Heart right ventricle (tissue), 16 donors: ENCODE data around the gene SHC2. TPM values are rescaled to one million over a fixed set of nuclear protein-coding genes. Genes with fewer than 3 reads are reported as not detected.

Experiments used
- ATAC-seq, 8 donors: fragments of 200-7000 bp; cut with Tn5 transposase; one replicate each; pipeline ENCODE4 v1.9.1; 2020; ENCODE audit warnings: mild to moderate bottlenecking in 8 of 8, moderate library complexity in 8 of 8, moderate number of reproducible peaks in 1 of 8
- DNase-seq, 2 donors: peaks; one replicate each; pipeline ENCODE4 v3.0.0-alpha.2; 2020
- H3K27ac ChIP-seq, 10 donors: fragments of 200-600 bp; sonication (generic) in 2 of 10; one replicate each; pipeline versions ENCODE4 v1.5.0 to v1.8.0; 2020 to 2022; ENCODE audit warnings: mild to moderate bottlenecking in 3 of 10
- H3K27me3 ChIP-seq, 7 donors: fragments of 200-600 bp; one replicate each; pipeline ENCODE4 v1.8.0; 2021 to 2022; ENCODE audit warnings: mild to moderate bottlenecking in 2 of 7
- H3K36me3 ChIP-seq, 9 donors: fragments of 200-600 bp; sonication (generic) in 1 of 9; one replicate each; pipeline versions ENCODE4 v1.5.0 to v1.8.0; 2020 to 2022; ENCODE audit warnings: mild to moderate bottlenecking in 2 of 9
- H3K4me1 ChIP-seq, 9 donors: fragments of 200-600 bp; sonication (generic) in 1 of 9; one replicate each; pipeline versions ENCODE4 v1.5.0 to v1.8.0; 2020 to 2022; ENCODE audit warnings: mild to moderate bottlenecking in 4 of 9
- H3K4me3 ChIP-seq, 10 donors: fragments of 200-600 bp; sonication (generic) in 2 of 10; one replicate each; pipeline versions ENCODE4 v1.5.0 to v1.8.0; 2020 to 2022; ENCODE audit warnings: mild to moderate bottlenecking in 7 of 10, moderate library complexity in 2 of 10
- H3K9me3 ChIP-seq, 11 donors: fragments of 200-600 bp in 10 of 11; sonication (generic) in 2 of 11; one replicate each; pipeline versions ENCODE4 v1.5.0 to v1.8.0; 2013 to 2022; ENCODE audit warnings: mild to moderate bottlenecking in 2 of 11, control low read depth in 1 of 11, moderate library complexity in 1 of 11
- WGBS, 2 donors: extraction: QIAGEN DNeasy Blood & Tissue Kit; methylation state at CpG; one replicate each; pipeline ENCODE4 v1.1.7; 2013; ENCODE audit warnings: inconsistent platforms in 1 of 2; 5-methylcytosine and 5-hydroxymethylcytosine counted together
- intact Hi-C, 10 donors: fragments of 100-400 bp; cut with DNase I; formaldehyde crosslinking; loops; one replicate each; pipeline versions ENCODE4 v1.11.1 to v1.14.2; 2022
- polyA plus RNA-seq, 2 donors: library from polyadenylated mRNA; stranded (reverse); fragments of 200-250 nt; gene quantifications; one replicate each; pipeline ENCODE4 v1.2.3, GENCODE V29; 2013
- total RNA-seq, 10 donors: library from RNA; stranded (reverse); fragmentation: NEBNext Ultra II Directional in 3 of 10; extraction: Animal tissue kit (Norgen Biotek cat#: 25700) in 3 of 10; gene quantifications; one replicate each; pipeline versions ENCODE4 v1.2.1 to v1.2.4, GENCODE V29; 2021 to 2023
- TF ChIP-seq, protein P1 (sequence below), 9 donors: fragments of 200-600 bp; sonication (generic) in 2 of 9; IDR thresholded peaks; one replicate each; pipeline versions ENCODE4 v1.5.0 to v1.8.0; 2021 to 2022; ENCODE audit warnings: antibody characterized with exemption in 9 of 9, mild to moderate bottlenecking in 5 of 9, moderate library complexity in 1 of 9
- donor health status: Arrhythmogenic right ventricular cardiomyopathy.
- donor health status: ischemic (EF 13 %, LVEDD 7.1; RV severe dilation, severe dysfunction).
- donor health status: healthy with polysubstance abuse.
- donor health status: DM: no; HTN: yes; CAD: no.
- donor health status: DM: no; HTN: no; CAD: no.
- donor health status: ischemic (EF 25% LVEDD 6.9; RV normal size, moderate dysfunction).
- donor health status: ischemic (EF 25% LVEDD 5.7; RV mildly dilated, moderate dysfunction).
- donor health status: healthy.
- donor health status: DM: yes; HTN: yes; CAD: no.
- donor health status: Ischemic cardiomyopathy.
- donor health status: ischemic (EF 35%, LVEDD 5.7; RV mildly dilated, moderate dysfunction).
- donor health status: nonischemic (EF 11% LVEDD 7.7; RV severe dilation, severe dysfunction).
- donor health status: DM: yes; HTN: yes; CAD: no.
- donor health status: PGD.
- donor health status: ischemic (EF 29% LVEDD 5.4; RV normal size, mild dysfunction).
- donor health status: nonischemic (EF 23%, LVEDD 6.1; RV moderate dilation, normal function).

Gene SHC2
- total and polyA plus RNA-seq, 12 donors: 7.7 to 33.5 (median 12.4) TPM

DNA sequence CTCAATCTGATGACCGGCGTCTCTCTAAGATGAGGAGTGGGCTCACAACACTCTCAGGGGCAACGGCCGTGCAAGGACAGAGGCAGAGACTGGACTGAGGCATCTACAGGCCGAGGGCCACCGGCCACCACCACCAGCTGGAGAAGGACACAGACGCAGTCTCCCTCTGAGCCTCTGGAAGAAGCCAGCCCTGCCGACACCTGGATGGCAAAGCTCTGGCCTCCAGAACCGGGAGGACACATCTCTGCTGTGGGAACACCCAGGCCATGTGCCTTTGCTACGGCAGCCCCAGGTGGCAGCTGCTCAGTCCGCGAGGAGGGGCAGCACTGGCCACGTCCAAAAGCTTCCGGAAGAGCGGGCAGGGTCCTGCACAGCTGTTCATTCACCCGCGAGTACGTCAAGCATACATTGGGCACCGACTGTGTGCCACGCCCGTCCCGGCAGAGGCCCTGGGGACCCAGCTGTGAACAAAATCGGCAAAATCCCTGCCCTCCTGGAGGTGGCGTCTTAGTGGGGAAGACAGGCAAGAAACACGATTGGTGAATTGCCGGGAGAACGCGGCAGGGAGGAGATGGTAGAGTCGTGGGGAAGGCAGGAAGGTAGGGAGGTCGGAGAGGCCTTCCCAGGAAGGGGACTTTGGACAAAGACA lies 69.0 kb downstream of the SHC2 start:
- Histone ChIP-seq H3K27ac (no peak overlapping the region), H3K4me1 (no peaks in the 10 kb centered on the region), H3K27me3 (peaks cover 0 to 33% (median 10%) of the 10 kb centered on the region in 7 donors), H3K4me3 (no peak overlapping the region), H3K9me3 (peaks cover 0 to 7% (median 0%) of the 10 kb centered on the region in 11 donors), H3K36me3 (no peaks in the 10 kb centered on the region)
- WGBS, 2 donors: 85 to 86% methylated on average over 30 of the region's 30 CpGs
- intact Hi-C loops: no loop called here
- ATAC-seq (no peak), DNase-seq (no peak)
- TF ChIP-seq, protein P1, sequence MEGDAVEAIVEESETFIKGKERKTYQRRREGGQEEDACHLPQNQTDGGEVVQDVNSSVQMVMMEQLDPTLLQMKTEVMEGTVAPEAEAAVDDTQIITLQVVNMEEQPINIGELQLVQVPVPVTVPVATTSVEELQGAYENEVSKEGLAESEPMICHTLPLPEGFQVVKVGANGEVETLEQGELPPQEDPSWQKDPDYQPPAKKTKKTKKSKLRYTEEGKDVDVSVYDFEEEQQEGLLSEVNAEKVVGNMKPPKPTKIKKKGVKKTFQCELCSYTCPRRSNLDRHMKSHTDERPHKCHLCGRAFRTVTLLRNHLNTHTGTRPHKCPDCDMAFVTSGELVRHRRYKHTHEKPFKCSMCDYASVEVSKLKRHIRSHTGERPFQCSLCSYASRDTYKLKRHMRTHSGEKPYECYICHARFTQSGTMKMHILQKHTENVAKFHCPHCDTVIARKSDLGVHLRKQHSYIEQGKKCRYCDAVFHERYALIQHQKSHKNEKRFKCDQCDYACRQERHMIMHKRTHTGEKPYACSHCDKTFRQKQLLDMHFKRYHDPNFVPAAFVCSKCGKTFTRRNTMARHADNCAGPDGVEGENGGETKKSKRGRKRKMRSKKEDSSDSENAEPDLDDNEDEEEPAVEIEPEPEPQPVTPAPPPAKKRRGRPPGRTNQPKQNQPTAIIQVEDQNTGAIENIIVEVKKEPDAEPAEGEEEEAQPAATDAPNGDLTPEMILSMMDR (IDR thresholded peaks at IDR 0.05): no peak

DNA sequence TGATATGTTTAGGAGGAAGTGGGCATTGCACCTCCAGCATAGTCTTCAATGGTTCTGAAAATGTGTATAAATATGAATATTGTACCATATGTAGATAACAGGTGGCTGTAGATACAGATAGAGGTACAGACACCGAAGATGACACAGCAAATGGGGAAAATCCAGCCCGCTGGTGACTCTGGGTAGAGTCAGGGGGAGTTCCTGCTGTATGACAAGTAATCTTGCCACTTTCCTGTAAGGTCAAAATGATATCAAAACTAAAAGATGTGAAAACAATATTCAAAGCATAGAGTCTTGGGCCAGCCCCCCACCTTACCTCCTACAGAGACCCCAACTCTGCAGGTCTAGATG lies 69.7 kb downstream of the SHC2 start:
- 81 to 88% methylated on average over 2 of the region's 2 CpGs for WGBS, 2 donors
- Histone ChIP-seq H3K36me3 (no peaks in the 10 kb centered on the region), H3K4me3 (no peak overlapping the region), H3K4me1 (no peaks in the 10 kb centered on the region), H3K9me3 (peaks cover 0 to 7% (median 0%) of the 10 kb centered on the region in 11 donors), H3K27me3 (peaks cover 0 to 35% (median 12%) of the 10 kb centered on the region in 7 donors), H3K27ac (no peak overlapping the region)
- DNase-seq (no peak), ATAC-seq (no peak)
- TF ChIP-seq, protein P1 (IDR thresholded peaks at IDR 0.05): no peak
- intact Hi-C loops: no loop called here

DNA sequence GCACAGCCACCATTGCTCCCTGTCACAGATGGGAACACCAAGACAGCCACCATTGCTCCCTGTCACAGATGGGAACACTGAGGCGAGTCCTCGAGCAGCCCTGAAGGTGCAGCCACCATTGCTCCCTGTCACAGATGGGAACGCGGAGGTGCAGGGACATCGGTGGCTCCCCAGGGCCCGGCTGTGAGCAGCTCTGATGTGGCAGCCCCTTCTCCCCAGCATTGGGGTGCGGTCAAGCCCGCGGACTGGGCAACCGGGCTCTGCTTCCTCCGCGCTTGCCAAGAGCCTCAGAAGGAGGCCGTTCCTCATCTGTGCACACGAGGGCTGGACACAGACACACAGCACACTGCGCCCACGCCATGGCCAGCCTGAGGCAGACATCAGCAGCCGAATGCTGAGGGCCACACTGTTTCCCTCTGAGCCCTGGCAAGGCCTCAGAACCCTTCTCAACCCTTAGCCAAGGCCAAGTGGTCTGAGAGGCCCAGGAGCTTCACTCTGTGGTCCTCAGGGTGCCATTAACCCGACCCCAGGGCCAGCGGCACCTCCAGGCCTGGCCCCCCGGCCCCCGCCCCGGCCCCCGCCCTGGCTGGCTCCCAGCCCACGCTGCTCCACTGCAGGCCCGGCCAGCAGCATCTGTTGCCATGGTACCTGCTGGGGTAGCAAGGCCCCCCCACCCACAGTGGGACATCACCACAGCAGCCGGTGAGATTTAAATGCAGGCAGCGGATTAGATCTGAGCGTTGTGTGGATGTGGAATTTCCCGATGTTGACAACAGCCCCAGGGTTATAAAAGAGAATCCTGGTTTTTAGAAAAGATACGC lies 70.2 kb downstream of the SHC2 start:
- 82 to 87% methylated on average over 30 of the region's 30 CpGs for WGBS, 2 donors
- intact Hi-C loops: no loop called here
- H3K27me3 ChIP-seq: peaks cover 0 to 41% (median 14%) of the 10 kb centered on the region in 7 donors

DNA sequence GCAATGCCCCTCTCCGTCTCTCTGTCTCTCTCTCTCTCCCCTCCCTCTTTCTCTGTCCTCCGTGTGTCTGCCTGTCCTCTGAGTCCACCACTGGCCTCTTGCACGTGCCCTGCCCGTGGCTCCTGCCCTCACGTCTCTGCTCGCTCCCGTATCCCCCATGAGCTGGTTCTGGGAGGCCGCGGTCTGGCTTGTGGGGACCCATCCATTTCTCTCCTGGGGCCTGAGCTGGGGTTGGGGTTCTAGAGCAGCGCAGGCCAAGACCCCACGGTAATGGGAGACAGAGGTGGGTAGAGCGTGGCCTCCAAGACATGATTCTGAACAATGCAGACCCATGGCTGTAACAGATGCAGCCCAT lies 70.9 kb downstream of the SHC2 start:
- DNase-seq (no peak), ATAC-seq (no peak)
- peaks cover 0 to 44% (median 14%) of the 10 kb centered on the region in 7 donors for H3K27me3 ChIP-seq
- TF ChIP-seq, protein P1 (IDR thresholded peaks at IDR 0.05): no peak
- WGBS, 2 donors: 75 to 84% methylated on average over 11 to 12 of the region's 12 CpGs
- no peak overlapping the region for H3K4me3 ChIP-seq
- no peak overlapping the region for H3K27ac ChIP-seq
- H3K4me1 ChIP-seq: no peaks in the 10 kb centered on the region
- no peaks in the 10 kb centered on the region for H3K36me3 ChIP-seq
- H3K9me3 ChIP-seq: peaks cover 0 to 7% (median 0%) of the 10 kb centered on the region in 11 donors
- intact Hi-C loops: loop anchor here in 2 of 10 donors (10.0 kb wide), 2 partner anchors 85 to 95 kb away; a partner anchor contains a TSS

More for the DNA sequence above, 70.2 kb downstream of the SHC2 start:
- Histone ChIP-seq H3K36me3 (no peaks in the 10 kb centered on the region), H3K4me3 (no peak overlapping the region), H3K4me1 (no peaks in the 10 kb centered on the region), H3K27ac (no peak overlapping the region), H3K9me3 (peaks cover 0 to 7% (median 0%) of the 10 kb centered on the region in 11 donors)
- TF ChIP-seq, protein P1 (IDR thresholded peaks at IDR 0.05): no peak
- peak in 2 of 8 donors; percentile 33 to 47 for ATAC-seq
- no peak for DNase-seq
